ENCODE results near the gene GLT1D1.

The GLT1D1 gene

GRCh38 chr12:128986957-128987356, 133.7 kb downstream of the GLT1D1 start:
- Histone ChIP-seq H3K27me3 (replicated peaks; ENCODE audit: insufficient read depth, low read length) (no peaks in the 10 kb centered on the region), H3K9ac (ENCODE audit: low read length) (no peak overlapping the region), H4K20me1 (ENCODE audit: insufficient read depth, low read length) (no peaks in the 10 kb centered on the region), H3K9me2 (replicated peaks; ENCODE audit: insufficient read depth, low read length) (no peaks in the 10 kb centered on the region), H3K36me3 (replicated peaks; ENCODE audit: insufficient read depth, low read length) (no peaks in the 10 kb centered on the region), H3K79me2 (ENCODE audit: low read length) (no peaks in the 10 kb centered on the region), H3K27ac (ENCODE audit: low read length) (no peak overlapping the region), H3F3A (ENCODE audit: insufficient read depth, low read length) (no peaks in the 10 kb centered on the region), H3K4me3 (ENCODE audit: low read length) (no peak overlapping the region), H3K4me1 (ENCODE audit: low read length) (no peaks in the 10 kb centered on the region), H2AFZ (ENCODE audit: low read length) (no peak overlapping the region), H3K9me3 (replicated peaks; ENCODE audit: insufficient read depth, low read length) (no peaks in the 10 kb centered on the region), H3K4me2 (ENCODE audit: low read depth, low read length) (no peak overlapping the region)
- no peak for DNase-seq
- no peak for TF ChIP-seq EZH2phosphoT487 (IDR thresholded peaks at IDR 0.05; ENCODE audit: low read length)
- TF ChIP-seq CTCF (IDR thresholded peaks at IDR 0.05; ENCODE audit: low read length): no peak
- no peak for TF ChIP-seq EZH2 (optimal IDR thresholded peaks at IDR 0.05; ENCODE audit: low read depth, low read length)

GRCh38 chr12:128989287-128989686, 136.0 kb downstream of the GLT1D1 start:
- Histone ChIP-seq H3K4me2 (ENCODE audit: low read depth, low read length) (no peak overlapping the region), H3K36me3 (replicated peaks; ENCODE audit: insufficient read depth, low read length) (no peaks in the 10 kb centered on the region), H3K79me2 (ENCODE audit: low read length) (no peaks in the 10 kb centered on the region), H3K27me3 (replicated peaks; ENCODE audit: insufficient read depth, low read length) (no peaks in the 10 kb centered on the region), H3K4me3 (ENCODE audit: low read length) (no peak overlapping the region), H2AFZ (ENCODE audit: low read length) (no peak overlapping the region), H3K9me3 (replicated peaks; ENCODE audit: insufficient read depth, low read length) (no peaks in the 10 kb centered on the region), H3K27ac (ENCODE audit: low read length) (no peak overlapping the region), H3F3A (ENCODE audit: insufficient read depth, low read length) (no peaks in the 10 kb centered on the region), H4K20me1 (ENCODE audit: insufficient read depth, low read length) (no peaks in the 10 kb centered on the region), H3K9me2 (replicated peaks; ENCODE audit: insufficient read depth, low read length) (no peaks in the 10 kb centered on the region), H3K9ac (ENCODE audit: low read length) (no peak overlapping the region), H3K4me1 (ENCODE audit: low read length) (no peaks in the 10 kb centered on the region)
- DNase-seq: no peak
- TF ChIP-seq CTCF (IDR thresholded peaks at IDR 0.05; ENCODE audit: low read length) (no peak), EZH2 (optimal IDR thresholded peaks at IDR 0.05; ENCODE audit: low read depth, low read length) (no peak), EZH2phosphoT487 (IDR thresholded peaks at IDR 0.05; ENCODE audit: low read length) (no peak)

GRCh38 chr12:128991716-128992115, 138.4 kb downstream of the GLT1D1 start:
- Histone ChIP-seq H2AFZ (ENCODE audit: low read length) (no peak overlapping the region), H3F3A (ENCODE audit: insufficient read depth, low read length) (no peaks in the 10 kb centered on the region), H3K36me3 (replicated peaks; ENCODE audit: insufficient read depth, low read length) (no peaks in the 10 kb centered on the region), H3K79me2 (ENCODE audit: low read length) (no peaks in the 10 kb centered on the region), H3K9me2 (replicated peaks; ENCODE audit: insufficient read depth, low read length) (no peaks in the 10 kb centered on the region), H3K9me3 (replicated peaks; ENCODE audit: insufficient read depth, low read length) (no peaks in the 10 kb centered on the region), H3K27ac (ENCODE audit: low read length) (no peak overlapping the region), H3K4me2 (ENCODE audit: low read depth, low read length) (no peak overlapping the region), H3K27me3 (replicated peaks; ENCODE audit: insufficient read depth, low read length) (no peaks in the 10 kb centered on the region), H4K20me1 (ENCODE audit: insufficient read depth, low read length) (no peaks in the 10 kb centered on the region), H3K9ac (ENCODE audit: low read length) (no peak overlapping the region), H3K4me1 (ENCODE audit: low read length) (no peaks in the 10 kb centered on the region), H3K4me3 (ENCODE audit: low read length) (no peak overlapping the region)
- TF ChIP-seq EZH2phosphoT487 (IDR thresholded peaks at IDR 0.05; ENCODE audit: low read length): no peak
- DNase-seq: no peak

- H3K9ac ChIP-seq (ENCODE audit: low read length): no peak overlapping the region
- H3K4me2 ChIP-seq (ENCODE audit: low read depth, low read length): no peak overlapping the region
- no peaks in the 10 kb centered on the region for H3K27me3 ChIP-seq (replicated peaks; ENCODE audit: insufficient read depth, low read length)
- H3K4me3 ChIP-seq (ENCODE audit: low read length): no peak overlapping the region
- H2AFZ ChIP-seq (ENCODE audit: low read length): no peak overlapping the region
- H3K36me3 ChIP-seq (replicated peaks; ENCODE audit: insufficient read depth, low read length): no peaks in the 10 kb centered on the region
- no peaks in the 10 kb centered on the region for H3K79me2 ChIP-seq (ENCODE audit: low read length)
- H3K4me1 ChIP-seq (ENCODE audit: low read length): no peaks in the 10 kb centered on the region
- H3K9me3 ChIP-seq (replicated peaks; ENCODE audit: insufficient read depth, low read length): no peaks in the 10 kb centered on the region
- no peak for DNase-seq
- H4K20me1 ChIP-seq (ENCODE audit: insufficient read depth, low read length): no peaks in the 10 kb centered on the region
- H3F3A ChIP-seq (ENCODE audit: insufficient read depth, low read length): no peaks in the 10 kb centered on the region
- H3K27ac ChIP-seq (ENCODE audit: low read length): no peak overlapping the region
- no peaks in the 10 kb centered on the region for H3K9me2 ChIP-seq (replicated peaks; ENCODE audit: insufficient read depth, low read length)
- TF ChIP-seq EZH2phosphoT487 (IDR thresholded peaks at IDR 0.05; ENCODE audit: low read length) (no peak), EZH2 (optimal IDR thresholded peaks at IDR 0.05; ENCODE audit: low read depth, low read length) (no peak), CTCF (IDR thresholded peaks at IDR 0.05; ENCODE audit: low read length) (no peak)
These were observed 138.8 kb downstream of the GLT1D1 start for GRCh38 chr12:128992116-128992515.

Data from MM.1S (cell line).